T47D (cell line): Measurements from ENCODE around the gene AKAP17A.
A peak's percentile ranks its signal among the peaks of the same experiment; 100 is the strongest.
"Not testable (repeated sequence)": the region's sequence is repeated elsewhere in the genome, so short reads cannot be mapped to it uniquely, and the experiment has no call there.

Experiments
- DNase-seq, 2 experiments: peaks; one replicate each; pipeline versions ENCODE4 v3.0.0 to v3.0.0-alpha.2; 2011 to 2012; ENCODE audit warnings: low read depth in 1 of 2, low spot score in 1 of 2
- JUND ChIP-seq: IDR thresholded peaks from 2 replicates; pipeline ENCODE4 v1.6.1; 2012; ENCODE audit warnings: low read depth
- in situ Hi-C: cut with HindIII; loops from 2 replicates; pipeline ENCODE4 v1.10.0; 2016; ENCODE audit warnings: low sequenced_read_pairs, low pct_unique_long_range_greater_than_20kb

The AKAP17A gene

GRCh38 chrX:1564750-1565683 lies 26.4 kb upstream of the AKAP17A start:
- no peak for DNase-seq

DNA sequence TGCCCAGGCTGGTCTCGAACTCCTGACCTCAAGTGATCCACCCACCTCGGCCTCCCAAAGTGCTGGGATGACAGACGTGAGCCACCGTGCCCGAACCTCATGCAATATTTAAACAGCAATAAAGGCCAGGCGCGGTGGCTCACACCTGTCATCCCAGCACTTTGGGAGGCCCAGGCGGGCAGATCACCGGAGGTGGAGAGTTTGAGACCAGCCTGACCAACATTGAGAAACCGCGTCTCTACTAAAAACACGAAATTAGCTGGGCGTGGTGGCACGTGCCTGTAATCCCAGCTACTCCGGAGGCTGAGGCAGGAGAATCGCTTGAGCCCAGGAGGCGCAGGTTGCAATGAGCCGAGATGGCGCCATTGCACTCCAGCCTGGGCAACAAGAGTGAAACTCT lies 17.2 kb upstream of the AKAP17A start:
- in situ Hi-C loops, DNase-seq: not testable (repeated sequence)

More at GRCh38 chrX:1564750-1565683, 26.4 kb upstream of the AKAP17A start:
- no peak for TF ChIP-seq JUND
- in situ Hi-C loops, result no loop called here

GRCh38 chrX:1576201-1576992 lies 15.0 kb upstream of the AKAP17A start:
- TF ChIP-seq JUND, result no peak
- in situ Hi-C loops, result no loop called here
- no peak for DNase-seq

- in situ Hi-C loops, result no loop called here
- no peak for TF ChIP-seq JUND
- no peak for DNase-seq
Measured at GRCh38 chrX:1577845-1578244, 13.6 kb upstream of the AKAP17A start.

GRCh38 chrX:1578511-1579173 lies 12.8 kb upstream of the AKAP17A start:
- in situ Hi-C loops, result no loop called here
- no peak for DNase-seq
- no peak for TF ChIP-seq JUND

DNA sequence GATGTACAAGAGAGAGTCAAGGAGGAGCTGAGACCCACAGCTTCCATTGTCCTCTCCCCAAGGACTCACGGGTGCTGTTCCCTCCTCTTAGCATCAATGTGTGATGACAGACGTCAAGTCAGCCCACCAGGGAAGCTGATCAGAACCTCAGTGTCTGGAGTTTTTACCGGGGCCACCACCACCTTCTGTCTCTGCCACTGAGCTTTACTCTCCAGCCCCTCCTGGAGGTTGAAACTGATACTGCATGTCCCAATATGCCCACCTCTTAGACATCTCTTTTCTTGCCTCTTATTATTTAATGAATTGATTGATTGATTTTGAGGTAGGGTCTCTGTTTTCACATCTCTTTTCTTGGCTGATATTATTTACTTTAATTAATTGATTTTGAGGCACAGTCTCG lies 10.3 kb upstream of the AKAP17A start:
- TF ChIP-seq JUND, result no peak
- in situ Hi-C loops, result no loop called here
- peak in 1 of 2 experiments; percentile 70 for DNase-seq

DNA sequence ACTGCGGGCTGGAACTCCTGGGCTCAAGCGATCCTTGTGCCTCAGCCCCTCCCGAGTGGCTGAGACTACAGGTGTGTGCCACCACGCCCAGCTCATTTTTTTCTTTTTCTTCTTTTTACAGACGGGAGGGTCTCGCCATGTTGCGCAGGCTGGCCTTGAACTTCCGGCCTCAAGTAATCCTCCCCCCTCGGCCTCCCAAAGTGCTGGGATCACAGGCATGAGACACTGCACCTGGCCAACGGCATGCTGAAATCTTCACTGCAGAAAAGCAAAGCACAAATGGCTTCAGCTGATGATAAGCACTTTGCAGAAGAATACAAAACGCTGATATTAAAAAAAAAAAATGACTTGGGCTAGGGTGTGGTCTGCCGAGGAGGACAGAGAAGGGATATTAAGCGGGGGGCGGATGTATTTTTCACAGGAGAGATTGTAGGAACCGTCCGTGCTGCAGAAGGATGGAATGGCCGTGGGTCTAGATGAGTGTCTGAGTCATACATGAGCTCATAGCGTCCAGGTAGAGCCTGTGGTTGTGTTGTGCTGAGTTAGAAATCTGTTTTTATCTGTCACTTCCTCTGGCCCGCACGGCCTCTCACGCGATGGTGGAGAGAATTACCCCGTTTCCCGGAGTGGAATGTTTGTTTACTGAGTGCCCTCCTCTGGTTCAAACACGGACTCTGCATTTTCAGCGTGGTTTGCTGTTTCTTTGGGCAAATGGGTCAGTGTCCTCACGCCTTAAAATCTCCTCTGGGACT lies 8.5 kb upstream of the AKAP17A start:
- peak in 1 of 2 experiments; percentile 26 for DNase-seq
- TF ChIP-seq JUND, result no peak
- in situ Hi-C loops, result no loop called here

DNA sequence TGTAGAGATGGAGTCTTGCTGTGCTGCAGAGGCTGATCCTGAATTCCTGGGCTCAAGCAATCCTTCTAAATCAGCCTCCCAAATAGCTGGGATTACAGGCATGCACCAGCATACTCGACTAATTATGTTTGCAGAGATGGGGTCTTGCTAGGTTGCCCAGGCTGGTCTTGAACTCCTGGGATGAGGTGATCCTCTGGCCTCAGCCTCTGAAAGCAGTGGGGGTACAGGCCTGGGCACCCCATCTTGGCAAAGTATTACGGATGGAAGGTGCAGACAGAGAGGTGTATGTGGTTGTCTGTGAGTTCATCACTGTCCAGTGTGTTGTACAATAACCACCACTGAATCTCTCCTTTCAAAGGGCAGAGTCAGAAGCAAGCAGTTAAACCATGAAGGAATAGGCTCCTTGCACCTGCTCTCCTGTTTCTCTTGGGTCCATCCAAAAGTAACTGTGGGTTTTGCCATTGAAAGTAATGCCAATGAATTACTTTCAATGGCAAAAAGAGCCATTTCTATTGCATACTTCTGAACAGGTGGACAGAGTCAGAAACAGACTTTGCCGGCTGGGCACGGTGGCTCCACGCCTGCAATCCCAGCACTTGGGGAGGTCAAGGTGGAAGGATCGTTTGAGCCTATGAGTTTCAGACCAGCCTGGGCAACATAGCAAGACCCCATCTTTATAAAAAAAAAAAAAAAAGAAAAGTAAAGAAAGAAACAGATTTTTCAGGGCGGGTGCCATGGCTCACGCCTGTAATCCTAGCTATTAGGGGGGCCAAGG lies 7.0 kb upstream of the AKAP17A start:
- in situ Hi-C loops, result no loop called here
- DNase-seq, result no peak
- no peak for TF ChIP-seq JUND

GRCh38 chrX:1587161-1587560 lies 4.2 kb upstream of the AKAP17A start:
- peak in 1 of 2 experiments; percentile 62 for DNase-seq
- in situ Hi-C loops, result no loop called here
- no peak for TF ChIP-seq JUND

GRCh38 chrX:1589356-1590130 lies 1.9 kb upstream of the AKAP17A start:
- no peak for DNase-seq
- TF ChIP-seq JUND, result no peak
- in situ Hi-C loops, result no loop called here
